ENCODE data around the gene ELL2. TPM values are rescaled to one million over a fixed set of nuclear protein-coding genes. Genes with fewer than 3 reads are reported as not detected.
A peak's percentile ranks its signal among the peaks of the same experiment; 100 is the strongest.
"Not testable (repeated sequence)": the region's sequence is repeated elsewhere in the genome, so short reads cannot be mapped to it uniquely, and the experiment has no call there.

The ELL2 gene
- total RNA-seq, 1 experiment from 2014 or later = 27.5 TPM

DNA sequence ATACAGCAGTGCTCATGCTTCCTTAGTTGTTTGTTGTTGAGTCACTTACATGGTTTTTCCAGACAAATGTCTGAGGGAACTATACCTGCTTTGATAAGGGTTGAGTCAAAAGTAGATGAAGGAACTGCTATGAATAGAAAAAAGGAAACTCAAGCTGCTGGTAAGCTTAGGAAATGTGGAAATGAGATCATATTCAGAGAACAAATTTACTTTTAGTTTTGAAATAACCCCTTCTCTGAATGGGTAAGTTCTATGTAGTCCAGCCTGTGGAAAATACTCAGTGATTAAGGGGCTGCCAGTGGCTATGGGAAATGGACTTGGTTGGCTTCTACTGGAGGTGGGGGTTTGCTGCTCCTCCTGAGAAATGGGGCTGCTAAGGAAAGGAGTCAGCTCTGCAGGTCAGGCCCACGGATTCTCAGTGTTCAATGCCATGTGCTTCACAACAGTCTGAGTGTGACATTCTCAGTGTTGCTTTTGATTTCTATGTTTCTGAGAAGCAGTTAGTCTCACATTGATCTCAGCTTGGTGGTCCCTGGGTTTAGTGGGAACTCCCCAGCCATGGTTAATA lies 91.5 kb downstream of the ELL2 start:
- no peaks in the 10 kb centered on the region for H3K79me2 ChIP-seq (ENCODE audit: insufficient read depth, low read length)
- no peak overlapping the region for H3K14ac ChIP-seq (ENCODE audit: insufficient read depth, low read length)
- H2BK120ac ChIP-seq (ENCODE audit: low read depth, low read length, poor library complexity, severe bottlenecking) = no peak overlapping the region
- no peak overlapping the region for H2BK15ac ChIP-seq (ENCODE audit: low read depth, low read length)
- no peak overlapping the region for H4K91ac ChIP-seq (ENCODE audit: insufficient read length, low read depth, low read length)
- H3K36me3 Mint-ChIP-seq (ENCODE audit: insufficient read depth in 1 of 3, low read depth in 3 of 3) = peaks cover 0 to 4% (median 0%) of the 10 kb centered on the region in 3 experiments; a peak in 1 of 7 replicates
- no peak overlapping the region for H3K56ac ChIP-seq (ENCODE audit: insufficient read length, low read depth, low read length)
- H4K5ac ChIP-seq (ENCODE audit: insufficient read length, low read depth, low read length) = no peak overlapping the region
- no peaks in the 10 kb centered on the region for H3K27me3 ChIP-seq (ENCODE audit: insufficient read depth, low read length)
- H3K27ac Mint-ChIP-seq = peak overlapping the region in 1 of 3 experiments; percentile 67; a peak in 1 of 7 replicates
- H3K18ac ChIP-seq (ENCODE audit: insufficient read length, low read depth, low read length) = no peak overlapping the region
- no peaks in the 10 kb centered on the region for H3K9me3 ChIP-seq (ENCODE audit: control insufficient read depth, low read depth, low read length)
- no peak overlapping the region for H3K23ac ChIP-seq (ENCODE audit: insufficient read length, low read depth, low read length)
- H2AFZ ChIP-seq (ENCODE audit: low read length) = no peak overlapping the region
- H4K20me1 ChIP-seq (ENCODE audit: control insufficient read depth, insufficient read depth, insufficient read length) = no peaks in the 10 kb centered on the region
- no peak overlapping the region for H2AK5ac ChIP-seq (ENCODE audit: insufficient read length, low read length)
- no peak for DNase-seq
- H3K27ac ChIP-seq (ENCODE audit: insufficient read length, low read depth, low read length) = no peak overlapping the region
- TF ChIP-seq, protein P1, sequence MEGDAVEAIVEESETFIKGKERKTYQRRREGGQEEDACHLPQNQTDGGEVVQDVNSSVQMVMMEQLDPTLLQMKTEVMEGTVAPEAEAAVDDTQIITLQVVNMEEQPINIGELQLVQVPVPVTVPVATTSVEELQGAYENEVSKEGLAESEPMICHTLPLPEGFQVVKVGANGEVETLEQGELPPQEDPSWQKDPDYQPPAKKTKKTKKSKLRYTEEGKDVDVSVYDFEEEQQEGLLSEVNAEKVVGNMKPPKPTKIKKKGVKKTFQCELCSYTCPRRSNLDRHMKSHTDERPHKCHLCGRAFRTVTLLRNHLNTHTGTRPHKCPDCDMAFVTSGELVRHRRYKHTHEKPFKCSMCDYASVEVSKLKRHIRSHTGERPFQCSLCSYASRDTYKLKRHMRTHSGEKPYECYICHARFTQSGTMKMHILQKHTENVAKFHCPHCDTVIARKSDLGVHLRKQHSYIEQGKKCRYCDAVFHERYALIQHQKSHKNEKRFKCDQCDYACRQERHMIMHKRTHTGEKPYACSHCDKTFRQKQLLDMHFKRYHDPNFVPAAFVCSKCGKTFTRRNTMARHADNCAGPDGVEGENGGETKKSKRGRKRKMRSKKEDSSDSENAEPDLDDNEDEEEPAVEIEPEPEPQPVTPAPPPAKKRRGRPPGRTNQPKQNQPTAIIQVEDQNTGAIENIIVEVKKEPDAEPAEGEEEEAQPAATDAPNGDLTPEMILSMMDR (conservative IDR thresholded peaks at IDR 0.05) = no peak
- no peaks in the 10 kb centered on the region for H3K27me3 Mint-ChIP-seq (ENCODE audit: low read depth)
- no peaks in the 10 kb centered on the region for H3K4me1 ChIP-seq (ENCODE audit: insufficient read depth, low read length)
- H3K9ac ChIP-seq (ENCODE audit: extremely low read depth, insufficient read length, low read length) = no peak overlapping the region
- H3K9me3 Mint-ChIP-seq = no peaks in the 10 kb centered on the region
- H3K4me3 Mint-ChIP-seq = no peak overlapping the region
- H2BK20ac ChIP-seq (ENCODE audit: low read depth, low read length, poor library complexity, severe bottlenecking) = no peak overlapping the region
- no peak overlapping the region for H2BK5ac ChIP-seq (ENCODE audit: insufficient read length, low read length)
- no peak overlapping the region for H2BK12ac ChIP-seq (ENCODE audit: insufficient read length, low read depth, low read length)
- H4K8ac ChIP-seq (replicated peaks; ENCODE audit: insufficient read length, low read depth, low read length) = no peak overlapping the region
- H3K4ac ChIP-seq (ENCODE audit: low read depth, low read length) = no peak overlapping the region
- H3K23me2 ChIP-seq (ENCODE audit: insufficient read length, low read depth, low read length, poor library complexity, severe bottlenecking) = no peaks in the 10 kb centered on the region
- no peak overlapping the region for H3K4me2 ChIP-seq (ENCODE audit: insufficient read depth, insufficient read length, low read length)
- no peaks in the 10 kb centered on the region for H3K79me1 ChIP-seq (ENCODE audit: insufficient read depth, low read depth, low read length, poor library complexity, severe bottlenecking)
- WGBS (ENCODE audit: extremely low coverage, insufficient read length, low lambda C conversion rate) = no CpG with 5 or more reads among the region's 1 CpG
- H3K4me1 Mint-ChIP-seq = no peaks in the 10 kb centered on the region
- H3T11ph ChIP-seq (ENCODE audit: low read length) = no peak overlapping the region

DNA sequence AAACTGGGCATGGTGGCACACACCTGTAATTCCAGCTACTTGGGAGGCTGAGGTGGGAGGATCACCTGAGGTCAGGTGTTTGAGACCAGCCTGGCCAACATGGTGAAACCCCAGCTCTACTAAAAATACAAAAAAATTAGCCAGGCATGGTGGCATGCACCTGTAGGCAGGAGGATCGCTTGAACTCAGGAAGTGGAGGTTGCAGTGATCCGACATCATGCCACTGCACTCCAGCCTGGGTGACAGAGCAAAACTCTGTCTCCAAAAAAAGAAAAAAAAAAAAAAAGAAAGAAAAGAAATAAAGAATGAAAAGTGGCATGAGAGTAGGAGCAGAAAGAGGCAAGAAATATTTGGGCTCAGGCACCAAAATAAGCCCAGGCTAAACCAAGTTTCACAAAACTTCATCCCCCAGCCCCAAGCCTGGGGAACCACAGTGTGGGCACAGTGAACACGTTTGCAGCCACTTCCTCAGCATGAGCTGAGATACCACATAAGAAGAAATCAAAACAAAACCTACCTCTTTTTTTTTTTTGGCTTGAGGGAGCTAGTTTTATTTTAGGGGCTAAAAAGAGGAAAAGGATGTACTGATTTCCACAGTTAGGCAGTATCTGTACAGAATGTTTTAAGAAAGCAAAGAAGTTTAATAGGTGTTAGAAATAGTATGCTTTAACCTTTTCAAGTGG lies 92.3 kb downstream of the ELL2 start:
- not testable (repeated sequence) for H3K27ac Mint-ChIP-seq; H3K4me1 ChIP-seq (ENCODE audit: insufficient read depth, low read length); H3K4me2 ChIP-seq (ENCODE audit: insufficient read depth, insufficient read length, low read length); H2BK120ac ChIP-seq (ENCODE audit: low read depth, low read length, poor library complexity, severe bottlenecking); H2AFZ ChIP-seq (ENCODE audit: low read length); H3K36me3 Mint-ChIP-seq (ENCODE audit: insufficient read depth in 1 of 3, low read depth in 3 of 3); H3K27me3 Mint-ChIP-seq (ENCODE audit: low read depth); H3K4me1 Mint-ChIP-seq; H3K14ac ChIP-seq (ENCODE audit: insufficient read depth, low read length); H3T11ph ChIP-seq (ENCODE audit: low read length); H2BK5ac ChIP-seq (ENCODE audit: insufficient read length, low read length); H3K79me2 ChIP-seq (ENCODE audit: insufficient read depth, low read length); H2BK20ac ChIP-seq (ENCODE audit: low read depth, low read length, poor library complexity, severe bottlenecking); H3K9me3 ChIP-seq (ENCODE audit: control insufficient read depth, low read depth, low read length); H4K91ac ChIP-seq (ENCODE audit: insufficient read length, low read depth, low read length); H2BK15ac ChIP-seq (ENCODE audit: low read depth, low read length); H2AK5ac ChIP-seq (ENCODE audit: insufficient read length, low read length); H3K27ac ChIP-seq (ENCODE audit: insufficient read length, low read depth, low read length); H4K8ac ChIP-seq (replicated peaks; ENCODE audit: insufficient read length, low read depth, low read length); H3K79me1 ChIP-seq (ENCODE audit: insufficient read depth, low read depth, low read length, poor library complexity, severe bottlenecking); DNase-seq; H3K27me3 ChIP-seq (ENCODE audit: insufficient read depth, low read length); H3K18ac ChIP-seq (ENCODE audit: insufficient read length, low read depth, low read length); H3K4me3 Mint-ChIP-seq; H3K23me2 ChIP-seq (ENCODE audit: insufficient read length, low read depth, low read length, poor library complexity, severe bottlenecking); H3K56ac ChIP-seq (ENCODE audit: insufficient read length, low read depth, low read length); H2BK12ac ChIP-seq (ENCODE audit: insufficient read length, low read depth, low read length); H3K9me3 Mint-ChIP-seq; H4K20me1 ChIP-seq (ENCODE audit: control insufficient read depth, insufficient read depth, insufficient read length); H3K4ac ChIP-seq (ENCODE audit: low read depth, low read length); H3K23ac ChIP-seq (ENCODE audit: insufficient read length, low read depth, low read length); H4K5ac ChIP-seq (ENCODE audit: insufficient read length, low read depth, low read length); H3K9ac ChIP-seq (ENCODE audit: extremely low read depth, insufficient read length, low read length)
- WGBS (ENCODE audit: extremely low coverage, insufficient read length, low lambda C conversion rate) = no CpG with 5 or more reads among the region's 3 CpGs
